Calu3 (cell line): ENCODE measurements around the gene SPTBN4. TPM values are rescaled to one million over a fixed set of nuclear protein-coding genes. Genes with fewer than 3 reads are reported as not detected.

ENCODE experiments used
- BruUV-seq: library from RNA; stranded (reverse); fragments of 400-500 nt; replicated peaks from 2 replicates; lab custom pipeline; 2021; lab: Mats Ljungman, UMichigan
- CTCF ChIA-PET: fragments of 300-600 bp; sonication (Branson Sonifier 250); formaldehyde crosslinking; loops from one replicate; lab custom pipeline; 2022; ENCODE audit warnings: antibody characterized with exemption; lab: Charles Lee
- DNase-seq: peaks from one replicate; pipeline ENCODE4 v3.0.0; 2022
- H3K27ac Mint-ChIP-seq: one replicate; pipeline ENCODE4 v1.8.0; 2022; ENCODE audit warnings: mixed read lengths; ENCODE audit not compliant: unreplicated experiment
- H3K27me3 Mint-ChIP-seq: one replicate; pipeline ENCODE4 v1.8.0; 2022; ENCODE audit warnings: mixed read lengths; ENCODE audit not compliant: unreplicated experiment
- H3K36me3 Mint-ChIP-seq: one replicate; pipeline ENCODE4 v1.8.0; 2022; ENCODE audit warnings: mild to moderate bottlenecking, moderate library complexity, mixed read lengths; ENCODE audit not compliant: insufficient read depth, unreplicated experiment
- H3K4me1 Mint-ChIP-seq: one replicate; pipeline ENCODE4 v1.8.0; 2022; ENCODE audit warnings: mild to moderate bottlenecking, low read depth, mixed read lengths; ENCODE audit not compliant: unreplicated experiment
- H3K4me3 Mint-ChIP-seq: one replicate; pipeline ENCODE4 v1.8.0; 2022; ENCODE audit warnings: mild to moderate bottlenecking, low read depth, moderate library complexity, mixed read lengths; ENCODE audit not compliant: unreplicated experiment
- H3K9me3 Mint-ChIP-seq: one replicate; pipeline ENCODE4 v1.8.0; 2022; ENCODE audit warnings: low read depth, mixed read lengths; ENCODE audit not compliant: unreplicated experiment
- CTCF ChIP-seq: fragments of 200-600 bp; IDR thresholded peaks from one replicate; pipeline ENCODE4 v1.8.0; 2022; ENCODE audit warnings: antibody characterized with exemption; ENCODE audit not compliant: unreplicated experiment
- intact Hi-C: fragments of 100-400 bp; cut with micrococcal nuclease; formaldehyde crosslinking; loops from one replicate; pipeline ENCODE4 v1.10.0; 2022; ENCODE audit not compliant: unreplicated experiment
- total RNA-seq: library from RNA; stranded (reverse); gene quantifications from 2 replicates; pipeline ENCODE4 v1.2.3, GENCODE V29; 2022

SPTBN4 gene
- total RNA-seq, 1 experiment from 2014 or later, result 0.80 TPM

GRCh38 chr19:40465557-40466218 is 1.1 kb upstream of the SPTBN4 start, which contains the start of gene BLVRB:
Gene BLVRB (minus strand): TSS chr19:40465745. CDS start chr19:40465688, 57 bp downstream.
- Mint-ChIP-seq H3K4me1 (peaks cover 32% of the 10 kb centered on the region), H3K36me3 (peaks cover 25% of the 10 kb centered on the region), H3K27me3 (peaks cover 17% of the 10 kb centered on the region), H3K4me3 (peak within 1 kb of the TSS; percentile 99), H3K9me3 (no peaks in the 10 kb centered on the region), H3K27ac (peak within 1 kb of the TSS; percentile 83)
- no TSS peak for BruUV-seq
- CTCF ChIA-PET, result interaction anchor here (0.6 to 3.8 kb wide), 15 partner anchors 19 to 678 kb away, joined by 3 to 29 read pairs (median 4); partner anchors contain the start of gene SERTAD1
- DNase-seq, result peak; percentile 100
- intact Hi-C loops, result loop anchor here (10.0 kb wide), 1 partner anchor 129 kb away; no protein-coding TSS in a partner anchor
- no peak for TF ChIP-seq CTCF

DNA sequence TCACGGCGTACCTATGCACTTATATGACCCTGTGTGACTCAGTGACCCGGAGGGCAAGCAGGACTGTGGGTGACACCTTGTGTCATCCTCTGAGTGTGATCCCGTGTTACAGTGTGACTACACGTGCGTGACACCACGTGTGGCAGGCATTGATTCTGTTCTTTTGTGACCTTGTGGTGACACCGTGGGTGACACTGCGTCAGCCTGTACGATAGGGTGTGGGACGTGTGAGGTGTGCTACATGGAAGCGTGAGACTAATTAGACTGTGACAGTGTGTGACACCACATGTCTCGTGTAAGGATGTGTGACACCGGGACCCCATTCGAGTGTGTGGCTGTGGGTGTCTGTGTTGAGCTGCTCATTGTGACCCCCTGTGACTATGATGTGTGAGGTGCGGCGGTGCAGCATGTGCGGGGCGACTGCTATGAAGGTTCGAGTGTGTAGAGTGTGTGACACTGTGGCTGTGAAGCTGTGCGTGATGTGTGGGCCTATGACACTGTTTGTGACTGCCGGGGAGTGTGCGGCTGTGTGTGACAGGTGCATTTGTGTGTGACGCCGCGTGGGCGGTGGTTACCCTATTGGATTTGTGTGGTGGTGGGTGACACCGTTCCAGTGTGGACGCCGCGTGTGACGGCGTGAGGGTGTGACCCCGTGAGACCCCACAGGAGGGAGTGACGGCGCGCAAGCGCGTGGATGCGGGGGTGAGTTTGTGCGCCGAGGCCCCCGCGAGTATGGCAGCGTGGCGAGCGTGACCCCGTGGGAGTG is 399 bp upstream of the SPTBN4 start:
- H3K4me1 Mint-ChIP-seq, result peaks cover 32% of the 10 kb centered on the region

DNA sequence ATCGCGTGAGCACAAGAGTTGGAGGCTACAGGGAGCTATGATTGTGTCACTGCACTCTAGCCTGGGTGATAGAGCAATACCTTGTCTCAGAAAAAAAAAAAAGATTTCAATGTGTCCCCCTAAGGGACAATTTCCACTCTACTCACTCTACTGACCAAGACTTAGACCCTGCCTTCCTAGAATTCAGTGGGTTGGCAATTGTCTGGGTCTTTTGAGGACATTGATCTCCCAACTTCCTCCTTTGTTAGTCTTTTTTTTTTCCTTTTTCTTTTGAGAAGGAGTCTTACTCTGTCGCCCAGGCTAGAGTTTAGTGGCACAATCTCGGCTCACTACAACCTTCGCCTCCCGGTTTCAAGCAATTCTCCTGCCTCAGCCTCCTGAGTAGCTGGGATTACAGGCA is 2.2 kb downstream of the SPTBN4 start:
- H3K27ac Mint-ChIP-seq, result no peak overlapping the region
- peaks cover 21% of the 10 kb centered on the region for H3K4me1 Mint-ChIP-seq
- no peak for TF ChIP-seq CTCF
- H3K36me3 Mint-ChIP-seq, result peaks cover 24% of the 10 kb centered on the region
- no peak for DNase-seq
- intact Hi-C loops, result loop anchor here (10.0 kb wide), 1 partner anchor 126 kb away; no protein-coding TSS in a partner anchor
- no peak overlapping the region for H3K4me3 Mint-ChIP-seq
- peaks cover 17% of the 10 kb centered on the region for H3K27me3 Mint-ChIP-seq
- no TSS peak for BruUV-seq
- no peaks in the 10 kb centered on the region for H3K9me3 Mint-ChIP-seq
- CTCF ChIA-PET, result no interaction called here

More for the DNA sequence above, 399 bp upstream of the SPTBN4 start:
- BruUV-seq, result no TSS peak
- Mint-ChIP-seq H3K9me3 (no peaks in the 10 kb centered on the region), H3K4me3 (peak overlapping the region; percentile 99), H3K36me3 (peaks cover 25% of the 10 kb centered on the region), H3K27ac (peak overlapping the region; percentile 20), H3K27me3 (peaks cover 17% of the 10 kb centered on the region)
- CTCF ChIA-PET, result interaction anchor here (0.7 to 3.8 kb wide), 10 partner anchors 19 to 169 kb away, joined by 3 to 29 read pairs (median 4); partner anchors contain the start of gene SERTAD1
- no peak for TF ChIP-seq CTCF
- intact Hi-C loops, result loop anchor here (10.0 kb wide), 1 partner anchor 128 kb away; no protein-coding TSS in a partner anchor
- no peak for DNase-seq

DNA sequence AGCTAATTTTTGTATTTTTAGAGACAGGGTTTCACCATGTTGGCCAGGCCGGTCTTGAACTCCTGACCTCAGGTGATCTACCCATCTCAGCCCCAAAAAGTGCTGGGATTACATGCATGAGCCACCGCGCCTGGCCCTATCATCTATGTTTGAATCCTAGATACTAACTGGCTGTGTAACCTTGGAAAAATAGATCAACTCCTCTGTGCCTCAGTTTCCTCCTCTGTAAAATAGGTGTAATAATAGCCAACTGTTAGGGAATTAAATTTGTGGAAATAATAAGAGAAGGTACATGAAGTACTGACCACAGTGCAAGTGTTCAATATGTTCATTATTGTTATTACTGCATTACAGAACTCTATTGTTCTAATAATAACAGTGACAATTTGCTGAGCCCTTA is 4.3 kb downstream of the SPTBN4 start:
- CTCF ChIA-PET, result interaction anchor here (0.8 kb wide), 1 partner anchor 279 kb away, joined by 6 read pairs; no protein-coding TSS in a partner anchor
- no peak overlapping the region for H3K4me3 Mint-ChIP-seq
- intact Hi-C loops, result no loop called here
- no peak overlapping the region for H3K27ac Mint-ChIP-seq
- peaks cover 12% of the 10 kb centered on the region for H3K27me3 Mint-ChIP-seq
- H3K9me3 Mint-ChIP-seq, result no peaks in the 10 kb centered on the region
- peaks cover 3% of the 10 kb centered on the region for H3K36me3 Mint-ChIP-seq
- H3K4me1 Mint-ChIP-seq, result peaks cover 8% of the 10 kb centered on the region
- DNase-seq, result no peak
- no peak for TF ChIP-seq CTCF
- no TSS peak for BruUV-seq
